IPS DF 4.7 (cell line): ENCODE data around the gene KAT6B.

Source experiments
- DNase-seq: peaks from one replicate; pipeline ENCODE4 v3.0.0-alpha.2; 2013; ENCODE audit warnings: low spot score; ENCODE audit errors: extremely low read depth

KAT6B gene

GRCh38 chr10:74949034-74949832 lies 122.8 kb downstream of the KAT6B start:
- DNase-seq = no peak

- no peak for DNase-seq
These were observed 123.7 kb downstream of the KAT6B start for GRCh38 chr10:74949843-74950765.

- no peak for DNase-seq
These were observed 126.8 kb downstream of the KAT6B start for GRCh38 chr10:74953214-74953613.

GRCh38 chr10:74955796-74956195 lies 129.4 kb downstream of the KAT6B start:
- no peak for DNase-seq

GRCh38 chr10:74956555-74957111 lies 130.2 kb downstream of the KAT6B start:
- DNase-seq = no peak

GRCh38 chr10:74957285-74957961 lies 131.0 kb downstream of the KAT6B start:
- no peak for DNase-seq

- no peak for DNase-seq
These were observed 131.9 kb downstream of the KAT6B start for GRCh38 chr10:74958316-74958715.

GRCh38 chr10:74960670-74961069 lies 134.3 kb downstream of the KAT6B start:
- DNase-seq = no peak

- DNase-seq = no peak
These were observed 136.1 kb downstream of the KAT6B start for GRCh38 chr10:74962517-74962916.

GRCh38 chr10:74963549-74963948 lies 137.1 kb downstream of the KAT6B start:
- no peak for DNase-seq

GRCh38 chr10:74967911-74968666 lies 141.7 kb downstream of the KAT6B start:
- DNase-seq = no peak

- DNase-seq = no peak
These were observed 142.3 kb downstream of the KAT6B start for GRCh38 chr10:74968667-74969061.

- DNase-seq = no peak
These were observed 142.7 kb downstream of the KAT6B start for GRCh38 chr10:74969093-74969492.

- no peak for DNase-seq
These were observed 143.1 kb downstream of the KAT6B start for GRCh38 chr10:74969530-74969929.

- no peak for DNase-seq
These were observed 147.5 kb downstream of the KAT6B start for GRCh38 chr10:74973741-74974392.

GRCh38 chr10:74975758-74976157 lies 149.4 kb downstream of the KAT6B start:
- DNase-seq = no peak

- no peak for DNase-seq
These were observed 150.2 kb downstream of the KAT6B start for GRCh38 chr10:74976565-74976964.

GRCh38 chr10:74977072-74977471 lies 150.7 kb downstream of the KAT6B start:
- no peak for DNase-seq

GRCh38 chr10:74977913-74978847 lies 151.8 kb downstream of the KAT6B start:
- no peak for DNase-seq
